Body of pancreas (tissue), 4 donors: ENCODE results near the gene ERCC6. TPM values are rescaled to one million over a fixed set of nuclear protein-coding genes. Genes with fewer than 3 reads are reported as not detected.

Source experiments
- ATAC-seq: fragments of 150-250 bp; one replicate; pipeline ENCODE4 v1.9.1; 2016
- DNase-seq, 4 donors: peaks; one replicate each; pipeline ENCODE4 v3.0.0-alpha.2; 2019
- H3K27ac ChIP-seq, 4 donors: fragments of 200-600 bp; sonication (generic); 1 replicate in 3 of 4; 2 replicates in 1 of 4; pipeline versions ENCODE4 v1.5.1 to v1.6.1; 2016 to 2019; ENCODE audit warnings: mild to moderate bottlenecking in 1 of 4, mixed read lengths in 1 of 4, moderate library complexity in 1 of 4
- H3K27me3 ChIP-seq, 2 donors: fragments of 200-600 bp; sonication (generic); one replicate each; pipeline ENCODE4 v1.6.0; 2016; ENCODE audit warnings: mild to moderate bottlenecking in 1 of 2
- H3K36me3 ChIP-seq, 2 donors: fragments of 200-600 bp; sonication (generic); replicated peaks in 1 of 2; 2 replicates each; pipeline ENCODE4 v1.5.1; 2016; ENCODE audit warnings: low read depth in 2 of 2; ENCODE audit not compliant: insufficient read depth in 1 of 2
- H3K4me1 ChIP-seq: fragments of 200-600 bp; sonication (generic); one replicate; pipeline ENCODE4 v1.6.0; 2016
- H3K4me3 ChIP-seq, 2 donors: fragments of 200-600 bp; sonication (generic); 1 replicate in 1 of 2; 2 replicates in 1 of 2; pipeline ENCODE4 v1.5.1; 2016 to 2019
- H3K9me3 ChIP-seq, 3 donors: fragments of 200-600 bp; sonication (generic); 1 replicate in 2 of 3; 2 replicates in 1 of 3; pipeline ENCODE4 v1.5.1; 2016
- POLR2A ChIP-seq, 3 donors: fragments of 450-650 bp; IDR thresholded peaks; one replicate each; pipeline ENCODE4 v1.6.1; 2016; ENCODE audit warnings: antibody characterized with exemption in 3 of 3, mild to moderate bottlenecking in 2 of 3
- WGBS, 2 donors: methylation state at CpG; one replicate each; pipeline ENCODE4 v1.1.5; 2017; 5-methylcytosine and 5-hydroxymethylcytosine counted together
- intact Hi-C: fragments of 100-400 bp; cut with DNase I; formaldehyde crosslinking; loops from one replicate; pipeline ENCODE4 v1.15.1; 2023
- total RNA-seq, 2 donors: library from RNA; depleted of rRNA; stranded (reverse); fragments of >200 nt; gene quantifications; one replicate each; pipeline ENCODE4 v1.1.0, GENCODE V29; 2016
- TF ChIP-seq, protein P1 (sequence below), 7 experiments: fragments of 450-650 bp in 4 of 7; fragments of 200-600 bp in 3 of 7; sonication (generic) in 3 of 7; IDR thresholded peaks; one replicate each; pipeline ENCODE4 v1.5.1; 2016 to 2019; ENCODE audit warnings: antibody characterized with exemption in 7 of 7

ERCC6 gene
- total RNA-seq, 2 donors from 2014 or later = 15.6 to 16.8 TPM

DNA sequence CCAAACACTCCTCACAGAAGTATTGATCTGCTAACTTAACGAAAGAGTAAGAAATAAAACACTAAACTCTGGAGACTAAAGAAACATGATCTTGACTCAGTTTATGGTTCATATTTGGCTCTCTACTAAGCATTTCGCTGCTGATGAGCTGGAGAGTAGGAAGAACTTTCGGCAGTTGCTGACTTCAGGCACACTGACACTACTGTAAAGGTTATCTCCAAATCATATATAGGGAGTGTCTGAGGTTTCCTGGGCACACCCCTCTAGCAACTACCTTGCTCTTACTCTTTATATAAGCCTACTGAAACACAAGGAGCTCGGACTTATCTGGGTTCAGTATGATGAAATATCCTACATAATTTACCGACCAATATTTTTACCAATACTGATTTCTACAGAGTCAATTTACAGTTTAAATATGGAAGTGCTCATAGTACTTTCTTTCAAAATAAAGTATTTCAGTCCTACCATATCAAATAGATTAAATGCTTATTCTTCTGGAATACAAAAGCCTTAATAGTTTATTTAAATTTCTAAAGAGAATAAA is 39.5 kb downstream of the ERCC6 start:
- intact Hi-C loops = no loop called here
- no peak overlapping the region for H3K4me3 ChIP-seq
- ATAC-seq (no peak), DNase-seq (no peak)
- TF ChIP-seq, protein P1, sequence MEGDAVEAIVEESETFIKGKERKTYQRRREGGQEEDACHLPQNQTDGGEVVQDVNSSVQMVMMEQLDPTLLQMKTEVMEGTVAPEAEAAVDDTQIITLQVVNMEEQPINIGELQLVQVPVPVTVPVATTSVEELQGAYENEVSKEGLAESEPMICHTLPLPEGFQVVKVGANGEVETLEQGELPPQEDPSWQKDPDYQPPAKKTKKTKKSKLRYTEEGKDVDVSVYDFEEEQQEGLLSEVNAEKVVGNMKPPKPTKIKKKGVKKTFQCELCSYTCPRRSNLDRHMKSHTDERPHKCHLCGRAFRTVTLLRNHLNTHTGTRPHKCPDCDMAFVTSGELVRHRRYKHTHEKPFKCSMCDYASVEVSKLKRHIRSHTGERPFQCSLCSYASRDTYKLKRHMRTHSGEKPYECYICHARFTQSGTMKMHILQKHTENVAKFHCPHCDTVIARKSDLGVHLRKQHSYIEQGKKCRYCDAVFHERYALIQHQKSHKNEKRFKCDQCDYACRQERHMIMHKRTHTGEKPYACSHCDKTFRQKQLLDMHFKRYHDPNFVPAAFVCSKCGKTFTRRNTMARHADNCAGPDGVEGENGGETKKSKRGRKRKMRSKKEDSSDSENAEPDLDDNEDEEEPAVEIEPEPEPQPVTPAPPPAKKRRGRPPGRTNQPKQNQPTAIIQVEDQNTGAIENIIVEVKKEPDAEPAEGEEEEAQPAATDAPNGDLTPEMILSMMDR (IDR thresholded peaks at IDR 0.05) = no peak
- TF ChIP-seq POLR2A (IDR thresholded peaks at IDR 0.05) = no peak
- H3K36me3 ChIP-seq = no peaks in the 10 kb centered on the region
- H3K27ac ChIP-seq = no peak overlapping the region
- H3K4me1 ChIP-seq = no peaks in the 10 kb centered on the region
- no peaks in the 10 kb centered on the region for H3K9me3 ChIP-seq
- no peaks in the 10 kb centered on the region for H3K27me3 ChIP-seq
- WGBS, 2 donors = 93 to 95% methylated on average over 5 of the region's 5 CpGs

DNA sequence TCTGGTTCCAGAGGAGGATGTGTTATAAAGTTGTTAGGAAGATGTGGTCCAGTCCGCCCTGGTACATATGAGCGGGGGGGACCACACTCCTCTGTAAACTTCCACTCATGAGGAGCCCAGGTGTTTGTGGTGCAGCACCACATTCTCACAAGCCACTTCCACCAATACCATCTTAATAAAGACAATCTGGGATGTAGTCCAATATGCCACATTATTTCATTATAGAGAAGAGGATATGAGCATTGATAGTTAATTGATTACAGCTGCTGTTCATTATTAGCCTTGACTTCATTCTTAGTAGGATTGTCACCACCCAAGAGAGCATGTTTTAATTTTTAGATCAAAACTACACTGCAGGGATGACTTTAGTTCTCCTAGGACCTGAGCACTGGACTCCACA is 40.5 kb downstream of the ERCC6 start:
- no peak for ATAC-seq
- no peaks in the 10 kb centered on the region for H3K36me3 ChIP-seq

DNA sequence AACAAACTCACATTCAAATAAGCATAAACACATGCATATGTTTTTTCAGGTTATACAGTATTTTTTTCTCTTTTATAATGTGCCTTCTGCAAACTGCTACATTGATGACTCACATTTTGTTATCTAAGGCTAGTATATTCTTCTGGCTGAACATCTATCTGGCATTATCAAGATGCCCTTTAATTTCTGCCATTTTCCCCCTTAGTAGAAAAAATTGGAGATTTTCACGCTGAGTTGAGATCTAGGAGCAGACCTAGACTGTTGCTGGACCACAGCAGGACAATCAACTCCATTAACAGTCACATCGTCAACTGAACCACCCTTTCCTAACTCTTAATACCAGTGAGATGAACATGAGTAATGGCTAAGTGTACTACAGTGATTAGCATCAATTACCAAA is 41.6 kb downstream of the ERCC6 start:
- no peaks in the 10 kb centered on the region for H3K27me3 ChIP-seq
- 83 to 93% methylated on average over 2 of the region's 2 CpGs for WGBS, 2 donors
- H3K36me3 ChIP-seq = no peaks in the 10 kb centered on the region
- H3K27ac ChIP-seq = no peak overlapping the region
- no peak for TF ChIP-seq POLR2A (IDR thresholded peaks at IDR 0.05)
- TF ChIP-seq, protein P1 (IDR thresholded peaks at IDR 0.05) = no peak
- no peak overlapping the region for H3K4me3 ChIP-seq
- no peaks in the 10 kb centered on the region for H3K4me1 ChIP-seq
- intact Hi-C loops = no loop called here
- H3K9me3 ChIP-seq = no peaks in the 10 kb centered on the region
- DNase-seq (no peak), ATAC-seq (no peak)

More for the DNA sequence above, 40.5 kb downstream of the ERCC6 start:
- Histone ChIP-seq H3K27me3 (no peaks in the 10 kb centered on the region), H3K27ac (no peak overlapping the region), H3K4me1 (no peaks in the 10 kb centered on the region), H3K9me3 (no peaks in the 10 kb centered on the region), H3K4me3 (no peak overlapping the region)
- intact Hi-C loops = no loop called here
- DNase-seq = no peak
- 95 to 97% methylated on average over 2 of the region's 2 CpGs for WGBS, 2 donors
- TF ChIP-seq, protein P1 (IDR thresholded peaks at IDR 0.05) = no peak
- TF ChIP-seq POLR2A (IDR thresholded peaks at IDR 0.05) = no peak

DNA sequence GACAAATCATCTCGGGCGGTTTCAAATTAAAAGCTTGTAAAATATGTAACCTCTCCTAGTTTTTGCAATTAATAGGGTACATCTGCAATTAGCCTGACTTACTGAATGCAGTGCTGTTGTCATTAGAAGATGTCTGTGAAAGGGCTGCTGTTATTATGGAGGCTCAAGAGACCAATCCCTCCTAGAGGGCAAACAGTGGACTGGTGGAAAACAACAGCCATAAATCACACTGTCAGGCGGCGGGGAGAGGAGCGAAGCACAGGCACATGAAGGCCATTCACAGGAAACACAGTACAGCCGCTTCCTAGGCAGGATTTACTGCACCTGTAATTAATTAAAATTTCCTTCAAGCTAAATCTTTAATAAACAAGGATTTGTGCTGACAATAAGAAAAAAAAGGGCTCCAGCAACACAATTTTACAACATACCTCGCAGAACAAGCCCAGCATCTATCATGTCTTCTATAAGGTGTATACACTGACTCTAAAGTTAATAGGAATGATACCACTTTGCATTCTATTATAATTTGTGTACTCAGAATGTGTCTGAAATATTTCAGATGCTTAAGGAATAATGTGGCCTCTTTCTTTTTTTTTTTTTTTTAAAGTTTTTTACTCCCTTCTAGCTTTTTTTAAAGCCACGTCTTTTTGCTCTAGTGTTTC is 50.7 kb downstream of the ERCC6 start:
- Histone ChIP-seq H3K4me1 (peaks cover 6% of the 10 kb centered on the region), H3K27ac (no peak overlapping the region), H3K9me3 (no peaks in the 10 kb centered on the region), H3K36me3 (no peaks in the 10 kb centered on the region), H3K27me3 (no peaks in the 10 kb centered on the region), H3K4me3 (no peak overlapping the region)
- intact Hi-C loops = no loop called here
- TF ChIP-seq, protein P1 (IDR thresholded peaks at IDR 0.05) = no peak
- no peak for ATAC-seq
- peak in 2 of 4 donors; percentile 13 to 19 for DNase-seq
- 69 to 80% methylated on average over 8 of the region's 8 CpGs for WGBS, 2 donors

DNA sequence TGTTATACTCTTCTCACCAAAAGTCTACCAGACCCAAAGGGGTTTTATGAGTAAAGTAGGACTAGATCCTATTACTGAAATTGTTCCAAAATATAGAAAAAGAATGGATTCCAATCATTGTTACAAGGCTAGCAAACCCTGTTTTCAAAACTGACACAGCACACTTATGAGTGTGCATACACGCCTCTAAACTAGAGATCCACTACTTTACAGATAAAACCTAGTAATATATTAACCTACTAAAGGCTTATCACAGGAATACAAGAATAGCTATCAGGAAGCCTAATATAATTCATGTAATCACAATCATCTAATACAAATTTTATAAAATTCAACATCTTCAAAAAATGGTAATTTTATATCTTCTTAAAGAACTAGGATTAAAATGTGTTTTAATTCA is 52.2 kb downstream of the ERCC6 start:
- Histone ChIP-seq H3K9me3 (no peaks in the 10 kb centered on the region), H3K4me1 (peaks cover 6% of the 10 kb centered on the region), H3K27ac (no peak overlapping the region), H3K4me3 (no peak overlapping the region), H3K27me3 (no peaks in the 10 kb centered on the region), H3K36me3 (no peaks in the 10 kb centered on the region)
- 24 to 31% methylated on average over 1 of the region's 1 CpG for WGBS, 2 donors
- ATAC-seq (no peak), DNase-seq (no peak)
- intact Hi-C loops = no loop called here
- TF ChIP-seq, protein P1 (IDR thresholded peaks at IDR 0.05) = no peak
- no peak for TF ChIP-seq POLR2A (IDR thresholded peaks at IDR 0.05)
